ENCODE measurements around the gene CLSTN2. TPM values are rescaled to one million over a fixed set of nuclear protein-coding genes. Genes with fewer than 3 reads are reported as not detected.

CLSTN2 gene
- total and polyA plus RNA-seq, 2 donors from 2014 or later, result 2.0 to 12.0 TPM

GRCh38 chr3:140434261-140434905 lies 499.4 kb downstream of the CLSTN2 start:
- Histone ChIP-seq H3K4me1 (ENCODE audit: control insufficient read depth in 2 of 3, insufficient read depth in 2 of 3, low read depth in 1 of 3, low read length in 3 of 3) (no peaks in the 10 kb centered on the region), H3K4me3 (ENCODE audit: low read length in 3 of 3) (no peak overlapping the region), H3K27ac (ENCODE audit: low read depth in 2 of 2, low read length in 2 of 2) (no peak overlapping the region), H3K36me3 (ENCODE audit: control insufficient read depth in 2 of 3, insufficient read depth in 3 of 3, low read length in 3 of 3) (no peaks in the 10 kb centered on the region), H3K9me3 (ENCODE audit: control insufficient read depth in 2 of 3, insufficient read depth in 1 of 3, low read length in 3 of 3) (no peaks in the 10 kb centered on the region), H3K27me3 (ENCODE audit: control insufficient read depth, insufficient read depth, low read length) (no peaks in the 10 kb centered on the region), H3K9ac (ENCODE audit: low read length in 3 of 3) (no peak overlapping the region)
- DNase-seq (no peak), FAIRE-seq (no peak)
- TF ChIP-seq CTCF (IDR thresholded peaks at IDR 0.05; ENCODE audit: borderline replicate concordance, extremely low read depth, insufficient read depth), result no peak
- intact Hi-C loops (cut with DNase I), result no loop called here

GRCh38 chr3:140436421-140436820 lies 501.4 kb downstream of the CLSTN2 start:
- Histone ChIP-seq H3K9ac (ENCODE audit: low read length in 3 of 3) (no peak overlapping the region), H3K36me3 (ENCODE audit: control insufficient read depth in 2 of 3, insufficient read depth in 3 of 3, low read length in 3 of 3) (no peaks in the 10 kb centered on the region), H3K27me3 (ENCODE audit: control insufficient read depth, insufficient read depth, low read length) (no peaks in the 10 kb centered on the region), H3K4me1 (ENCODE audit: control insufficient read depth in 2 of 3, insufficient read depth in 2 of 3, low read depth in 1 of 3, low read length in 3 of 3) (no peaks in the 10 kb centered on the region), H3K27ac (ENCODE audit: low read depth in 2 of 2, low read length in 2 of 2) (no peak overlapping the region), H3K9me3 (ENCODE audit: control insufficient read depth in 2 of 3, insufficient read depth in 1 of 3, low read length in 3 of 3) (no peaks in the 10 kb centered on the region), H3K4me3 (ENCODE audit: low read length in 3 of 3) (no peak overlapping the region)
- FAIRE-seq, result no peak
- no peak for DNase-seq
- intact Hi-C loops (cut with DNase I), result no loop called here
- TF ChIP-seq CTCF (IDR thresholded peaks at IDR 0.05; ENCODE audit: borderline replicate concordance, extremely low read depth, insufficient read depth), result no peak

GRCh38 chr3:140438736-140439470 lies 503.9 kb downstream of the CLSTN2 start:
- H3K9ac ChIP-seq (ENCODE audit: low read length in 3 of 3), result no peak overlapping the region
- no peak for TF ChIP-seq CTCF (IDR thresholded peaks at IDR 0.05; ENCODE audit: borderline replicate concordance, extremely low read depth, insufficient read depth)
- H3K4me1 ChIP-seq (ENCODE audit: control insufficient read depth in 2 of 3, insufficient read depth in 2 of 3, low read depth in 1 of 3, low read length in 3 of 3), result no peaks in the 10 kb centered on the region
- intact Hi-C loops (cut with DNase I), result no loop called here
- H3K27ac ChIP-seq (ENCODE audit: low read depth in 2 of 2, low read length in 2 of 2), result no peak overlapping the region
- no peaks in the 10 kb centered on the region for H3K27me3 ChIP-seq (ENCODE audit: control insufficient read depth, insufficient read depth, low read length)
- H3K9me3 ChIP-seq (ENCODE audit: control insufficient read depth in 2 of 3, insufficient read depth in 1 of 3, low read length in 3 of 3), result no peaks in the 10 kb centered on the region
- FAIRE-seq (no peak), DNase-seq (no peak)
- H3K36me3 ChIP-seq (ENCODE audit: control insufficient read depth in 2 of 3, insufficient read depth in 3 of 3, low read length in 3 of 3), result no peaks in the 10 kb centered on the region
- H3K4me3 ChIP-seq (ENCODE audit: low read length in 3 of 3), result no peak overlapping the region

Data from kidney (tissue), 14 donors.